Lung (tissue), 12 donors: ENCODE measurements around the gene RNF166. TPM values are rescaled to one million over a fixed set of nuclear protein-coding genes. Genes with fewer than 3 reads are reported as not detected.

Experiments
- ATAC-seq: fragments of 200-7000 bp; cut with Tn5 transposase; one replicate; pipeline ENCODE4 v1.9.1; 2020; ENCODE audit warnings: moderate number of reproducible peaks; ENCODE audit not compliant: insufficient read depth, low FRiP score
- DNase-seq, 3 donors: peaks; one replicate each; pipeline ENCODE4 v3.0.0-alpha.2; 2013 to 2017
- H3K27ac ChIP-seq, 2 donors: one replicate each; pipeline ENCODE4 v1.5.1; 2013; ENCODE audit warnings: mild to moderate bottlenecking in 2 of 2, moderate library complexity in 2 of 2, control low read depth in 1 of 2, inconsistent platforms in 1 of 2, low read depth in 1 of 2, low read length in 1 of 2
- H3K27me3 ChIP-seq, 3 donors: one replicate each; pipeline ENCODE4 v1.5.1; 2013; ENCODE audit warnings: low read length in 2 of 3; ENCODE audit not compliant: control insufficient read depth in 3 of 3, insufficient read depth in 3 of 3
- H3K36me3 ChIP-seq, 4 donors: one replicate each; pipeline ENCODE4 v1.5.1; 2013; ENCODE audit warnings: low read length in 4 of 4, mild to moderate bottlenecking in 1 of 4, moderate library complexity in 1 of 4; ENCODE audit not compliant: control insufficient read depth in 4 of 4, insufficient read depth in 4 of 4
- H3K4me1 ChIP-seq, 5 donors: one replicate each; pipeline ENCODE4 v1.5.1; 2013; ENCODE audit warnings: low read length in 5 of 5, mild to moderate bottlenecking in 2 of 5, moderate library complexity in 1 of 5; ENCODE audit not compliant: control insufficient read depth in 5 of 5, insufficient read depth in 5 of 5
- H3K4me3 ChIP-seq: one replicate; pipeline ENCODE4 v1.5.1; 2013; ENCODE audit warnings: mild to moderate bottlenecking, control low read depth, moderate library complexity
- H3K9ac ChIP-seq, 2 donors: one replicate each; pipeline ENCODE4 v1.5.1; 2013; ENCODE audit warnings: low read length in 2 of 2, control low read depth in 1 of 2; ENCODE audit not compliant: insufficient read depth in 1 of 2
- H3K9me3 ChIP-seq, 4 donors: one replicate each; pipeline ENCODE4 v1.5.1; 2013; ENCODE audit warnings: low read length in 3 of 4, mild to moderate bottlenecking in 1 of 4, moderate library complexity in 1 of 4; ENCODE audit not compliant: control insufficient read depth in 4 of 4, insufficient read depth in 3 of 4
- WGBS, 2 donors: extraction: QIAGEN DNeasy Blood & Tissue Kit; methylation state at CpG; one replicate each; pipeline ENCODE4 v1.1.7; 2013; 5-methylcytosine and 5-hydroxymethylcytosine counted together
- polyA plus RNA-seq, 2 donors: library from polyadenylated mRNA; stranded (reverse); fragments of 200-250 nt; gene quantifications; one replicate each; pipeline ENCODE4 v1.2.1, GENCODE V29; 2013
- total RNA-seq, 2 donors: library from RNA; depleted of rRNA in 1 of 2; stranded (reverse); fragments of >200 nt in 1 of 2; gene quantifications; one replicate each; pipeline ENCODE4 v1.2.1, GENCODE V29; 2014 to 2021
- TF ChIP-seq, protein P1 (sequence below): IDR thresholded peaks from 2 replicates; pipeline ENCODE4 v1.5.1; 2012; ENCODE audit warnings: mild to moderate bottlenecking; ENCODE audit errors: control extremely low read depth, extremely low read depth
- donor health status: control.
- donor health status: control.
- donor health status: Bipolar disorder and iron deficiency.
- donor health status: healthy.
- donor health status: DM: yes; HTN: yes; CAD: no.

Gene RNF166
- total and polyA plus RNA-seq, 4 donors: 15.2 to 51.6 (median 44.1) TPM

DNA sequence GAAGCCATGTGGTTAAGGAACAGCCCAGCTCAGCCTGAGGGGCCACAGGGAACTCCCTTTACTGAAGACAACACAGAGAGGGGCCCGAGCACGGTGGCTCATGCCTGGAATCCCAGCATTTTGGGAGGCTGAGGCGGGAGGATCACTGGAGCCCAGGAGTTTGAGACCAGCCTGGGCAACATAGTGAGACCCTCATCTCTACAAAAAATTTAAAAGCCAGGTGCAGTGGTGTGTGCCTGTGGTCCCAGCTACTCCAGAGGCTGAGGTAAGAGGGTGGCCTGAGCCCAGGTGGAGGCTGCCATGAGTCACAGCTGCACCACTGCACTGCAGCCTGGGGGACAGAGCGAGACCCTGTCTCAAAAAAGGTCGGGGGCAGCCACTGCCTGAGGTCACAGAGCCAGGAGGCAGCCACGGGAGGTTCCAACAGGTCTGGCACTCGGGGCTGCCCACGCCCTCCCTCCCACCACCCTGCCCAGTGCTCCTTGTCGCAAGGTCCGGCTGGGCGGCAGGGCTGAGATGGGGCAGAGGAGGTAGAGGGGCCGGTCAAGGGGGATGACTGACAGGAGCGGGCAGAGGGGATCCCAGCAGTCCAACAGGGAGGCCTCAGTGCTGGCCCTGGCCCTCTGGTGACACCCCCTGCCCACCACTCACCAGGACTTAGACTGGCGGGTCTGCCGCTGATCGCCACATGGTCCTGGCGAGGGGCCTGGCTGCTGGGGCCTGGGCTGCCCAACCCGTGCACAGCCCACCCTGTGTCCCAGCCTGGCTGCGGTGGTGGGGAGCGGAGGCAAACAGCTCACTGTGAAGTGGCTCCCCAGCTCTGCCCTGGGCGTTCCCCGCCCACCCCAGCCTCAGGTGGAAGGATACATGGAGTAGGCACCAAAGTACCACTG, 58.8 kb downstream of the RNF166 start:
- Histone ChIP-seq H3K9ac (no peak overlapping the region), H3K27me3 (no peaks in the 10 kb centered on the region), H3K4me3 (no peak overlapping the region), H3K36me3 (peaks cover 0 to 26% (median 2%) of the 10 kb centered on the region in 4 donors), H3K9me3 (no peaks in the 10 kb centered on the region), H3K27ac (no peak overlapping the region), H3K4me1 (peaks cover 0 to 14% (median 6%) of the 10 kb centered on the region in 5 donors)
- ATAC-seq (no peak), DNase-seq (no peak)
- 92 to 95% methylated on average over 19 to 22 of the region's 22 CpGs for WGBS, 2 donors
- TF ChIP-seq, protein P1, sequence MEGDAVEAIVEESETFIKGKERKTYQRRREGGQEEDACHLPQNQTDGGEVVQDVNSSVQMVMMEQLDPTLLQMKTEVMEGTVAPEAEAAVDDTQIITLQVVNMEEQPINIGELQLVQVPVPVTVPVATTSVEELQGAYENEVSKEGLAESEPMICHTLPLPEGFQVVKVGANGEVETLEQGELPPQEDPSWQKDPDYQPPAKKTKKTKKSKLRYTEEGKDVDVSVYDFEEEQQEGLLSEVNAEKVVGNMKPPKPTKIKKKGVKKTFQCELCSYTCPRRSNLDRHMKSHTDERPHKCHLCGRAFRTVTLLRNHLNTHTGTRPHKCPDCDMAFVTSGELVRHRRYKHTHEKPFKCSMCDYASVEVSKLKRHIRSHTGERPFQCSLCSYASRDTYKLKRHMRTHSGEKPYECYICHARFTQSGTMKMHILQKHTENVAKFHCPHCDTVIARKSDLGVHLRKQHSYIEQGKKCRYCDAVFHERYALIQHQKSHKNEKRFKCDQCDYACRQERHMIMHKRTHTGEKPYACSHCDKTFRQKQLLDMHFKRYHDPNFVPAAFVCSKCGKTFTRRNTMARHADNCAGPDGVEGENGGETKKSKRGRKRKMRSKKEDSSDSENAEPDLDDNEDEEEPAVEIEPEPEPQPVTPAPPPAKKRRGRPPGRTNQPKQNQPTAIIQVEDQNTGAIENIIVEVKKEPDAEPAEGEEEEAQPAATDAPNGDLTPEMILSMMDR: no peak

Other genes with a start within 250 kb of the RNF166 start
- 10 to 100 TPM; 21.2 to 44.0 TPM for gene ZC3H18, start 136.0 kb downstream of the RNF166 start, total RNA-seq
- 10 to 100 TPM; 25.3 to 31.9 TPM for gene ZC3H18, start 136.0 kb downstream of the RNF166 start, polyA plus RNA-seq
- gene IL17C, start 67.8 kb downstream of the RNF166 start, total RNA-seq: not detected
- gene IL17C, start 67.8 kb downstream of the RNF166 start, polyA plus RNA-seq: 1 to 10 TPM in 1 of 2 donors, under 1 TPM in 1; 0.14 to 1.8 TPM
- gene CYBA, start 55.4 kb downstream of the RNF166 start, total RNA-seq: 100 to 1,000 TPM; 113 to 404 TPM
- gene CYBA, start 55.4 kb downstream of the RNF166 start, polyA plus RNA-seq: 100 to 1,000 TPM; 294 to 879 TPM
- 100 to 1,000 TPM in 1 of 2 donors, 10 to 100 TPM in 1; 39.1 to 123 TPM for gene MVD, start 43.3 kb downstream of the RNF166 start, total RNA-seq
- 100 to 1,000 TPM; 115 to 135 TPM for gene MVD, start 43.3 kb downstream of the RNF166 start, polyA plus RNA-seq
- gene SNAI3, start 19.9 kb downstream of the RNF166 start, total RNA-seq: 1 to 10 TPM; 1.1 to 2.6 TPM
- 1 to 10 TPM; 3.2 to 3.8 TPM for gene SNAI3, start 19.9 kb downstream of the RNF166 start, polyA plus RNA-seq
- 10 to 100 TPM in 1 of 2 donors, 1 to 10 TPM in 1; 5.7 to 23.4 TPM for gene CTU2, start 95 bp upstream of the RNF166 start, total RNA-seq
- gene CTU2, start 95 bp upstream of the RNF166 start, polyA plus RNA-seq: 10 to 100 TPM; 17.2 to 19.4 TPM
- gene PIEZO1, start 78.8 kb upstream of the RNF166 start, total RNA-seq: 100 to 1,000 TPM; 113 to 200 TPM
- 100 to 1,000 TPM; 180 to 207 TPM for gene PIEZO1, start 78.8 kb upstream of the RNF166 start, polyA plus RNA-seq
- gene CDT1, start 97.4 kb upstream of the RNF166 start, total RNA-seq: 1 to 10 TPM; 3.0 to 5.8 TPM
- gene CDT1, start 97.4 kb upstream of the RNF166 start, polyA plus RNA-seq: 1 to 10 TPM; 2.0 to 3.6 TPM
- 100 to 1,000 TPM in 1 of 2 donors, 10 to 100 TPM in 1; 44.2 to 196 TPM for gene APRT, start 105.5 kb upstream of the RNF166 start, total RNA-seq
- gene APRT, start 105.5 kb upstream of the RNF166 start, polyA plus RNA-seq: 100 to 1,000 TPM; 157 to 260 TPM
- 10 to 100 TPM; 33.6 to 61.9 TPM for gene GALNS, start 150.5 kb upstream of the RNF166 start, total RNA-seq
- gene GALNS, start 150.5 kb upstream of the RNF166 start, polyA plus RNA-seq: 10 to 100 TPM; 21.4 to 26.9 TPM
- 10 to 100 TPM; 34.2 to 55.4 TPM for gene TRAPPC2L, start 150.7 kb upstream of the RNF166 start, total RNA-seq
- 100 to 1,000 TPM in 1 of 2 donors, 10 to 100 TPM in 1; 41.5 to 106 TPM for gene TRAPPC2L, start 150.7 kb upstream of the RNF166 start, polyA plus RNA-seq
- gene PABPN1L, start 160.3 kb upstream of the RNF166 start, total RNA-seq: not detected
- gene PABPN1L, start 160.3 kb upstream of the RNF166 start, polyA plus RNA-seq: under 1 TPM; 0.03 to 0.22 TPM